Caco-2 (cell line): ENCODE data around the gene ITIH3. TPM values are rescaled to one million over a fixed set of nuclear protein-coding genes. Genes with fewer than 3 reads are reported as not detected.

Source experiments
- BruUV-seq: library from RNA; stranded (reverse); fragments of 400-500 nt; replicated peaks from 2 replicates; lab custom pipeline; 2021; lab: Mats Ljungman, UMichigan
- CTCF ChIA-PET: fragments of 300-600 bp; sonication (Branson Sonifier 250); formaldehyde crosslinking; loops from one replicate; lab custom pipeline; 2022; ENCODE audit warnings: antibody characterized with exemption; lab: Charles Lee
- POLR2A ChIA-PET: fragments of 300-600 bp; sonication (Branson Sonifier 250); formaldehyde crosslinking; loops from one replicate; lab custom pipeline; 2022; ENCODE audit warnings: antibody characterized with exemption; lab: Charles Lee
- DNase-seq, 2 experiments: peaks; one replicate each; pipeline versions ENCODE4 v3.0.0 to v3.0.0-alpha.2; 2020 to 2022
- H3K27me3 ChIP-seq: replicated peaks from 2 replicates; pipeline ENCODE4 v1.6.0; 2011; ENCODE audit warnings: low read length; ENCODE audit not compliant: control insufficient read depth, insufficient read depth
- H3K36me3 ChIP-seq: 2 replicates; pipeline ENCODE4 v1.5.1; 2011; ENCODE audit warnings: low read length; ENCODE audit not compliant: control insufficient read depth, insufficient read depth
- H3K4me1 ChIP-seq: fragments of 250-450 bp; sonication (Bioruptor Pico); 2 replicates; pipeline ENCODE4 v1.5.1; 2020; ENCODE audit warnings: mild to moderate bottlenecking
- H3K4me3 ChIP-seq: 2 replicates; pipeline ENCODE4 v1.5.1; 2011; ENCODE audit warnings: low read depth, mild to moderate bottlenecking, control low read depth, low read length
- H3K9me3 ChIP-seq: fragments of 250-450 bp; sonication (Bioruptor Pico); 2 replicates; pipeline ENCODE4 v1.5.1; 2020; ENCODE audit warnings: mild to moderate bottlenecking, moderate library complexity
- H3K27ac Mint-ChIP-seq: one replicate; pipeline ENCODE4 v1.8.0; 2022; ENCODE audit warnings: mixed read lengths; ENCODE audit not compliant: unreplicated experiment
- H3K27me3 Mint-ChIP-seq: one replicate; pipeline ENCODE4 v1.8.0; 2022; ENCODE audit warnings: mixed read lengths; ENCODE audit not compliant: insufficient read depth, unreplicated experiment
- H3K36me3 Mint-ChIP-seq: one replicate; pipeline ENCODE4 v1.8.0; 2022; ENCODE audit warnings: mild to moderate bottlenecking, mixed read lengths; ENCODE audit not compliant: insufficient read depth, unreplicated experiment
- H3K4me1 Mint-ChIP-seq: one replicate; pipeline ENCODE4 v1.8.0; 2022; ENCODE audit warnings: low read depth, mixed read lengths; ENCODE audit not compliant: unreplicated experiment
- H3K4me3 Mint-ChIP-seq: one replicate; pipeline ENCODE4 v1.8.0; 2022; ENCODE audit warnings: mild to moderate bottlenecking, moderate library complexity, mixed read lengths; ENCODE audit not compliant: unreplicated experiment
- H3K9me3 Mint-ChIP-seq: one replicate; pipeline ENCODE4 v1.8.0; 2022; ENCODE audit warnings: mixed read lengths; ENCODE audit not compliant: unreplicated experiment
- CTCF ChIP-seq, 2 experiments: fragments of 200-600 bp in 1 of 2; IDR thresholded peaks; 1 replicate in 1 of 2; 2 replicates in 1 of 2; pipeline versions ENCODE4 v1.5.1 to v1.8.0; 2011 to 2022; ENCODE audit warnings: antibody characterized with exemption in 1 of 2, control low read depth in 1 of 2, inconsistent platforms in 1 of 2, low read depth in 1 of 2, low read length in 1 of 2, mild to moderate bottlenecking in 1 of 2, moderate library complexity in 1 of 2; ENCODE audit not compliant: insufficient read depth in 1 of 2, severe bottlenecking in 1 of 2, unreplicated experiment in 1 of 2
- intact Hi-C: fragments of 100-400 bp; cut with micrococcal nuclease; formaldehyde crosslinking; loops from one replicate; pipeline ENCODE4 v1.10.0; 2022; ENCODE audit not compliant: unreplicated experiment
- total RNA-seq: library from RNA; stranded (reverse); gene quantifications from 2 replicates; pipeline ENCODE4 v1.2.3, GENCODE V29; 2022

Gene ITIH3
- total RNA-seq, 1 experiment from 2014 or later, result 0.27 TPM

- no peak for TF ChIP-seq CTCF (IDR thresholded peaks at IDR 0.05; ENCODE audit: insufficient read depth in 1 of 2, low read depth in 1 of 2, low read length in 1 of 2, severe bottlenecking in 1 of 2, unreplicated experiment in 1 of 2)
- H3K4me3 ChIP-seq, result no peak overlapping the region
- H3K27me3 Mint-ChIP-seq, result no peaks in the 10 kb centered on the region
- H3K27me3 ChIP-seq, result no peaks in the 10 kb centered on the region
- H3K36me3 Mint-ChIP-seq, result peaks cover 6% of the 10 kb centered on the region
- H3K36me3 ChIP-seq, result peaks cover 2% of the 10 kb centered on the region; the same call in 1 of the 2 replicates
- no peaks in the 10 kb centered on the region for H3K4me1 ChIP-seq
- ChIA-PET CTCF (interaction anchor here (0.6 kb wide), 2 partner anchors 105 to 754 kb away, joined by 3 read pairs; no protein-coding TSS in a partner anchor), POLR2A (no interaction called here)
- H3K9me3 ChIP-seq, result no peaks in the 10 kb centered on the region
- no peak overlapping the region for H3K27ac Mint-ChIP-seq
- DNase-seq, result no peak
- intact Hi-C loops, result no loop called here
- no peaks in the 10 kb centered on the region for H3K9me3 Mint-ChIP-seq
- H3K4me3 Mint-ChIP-seq, result no peak overlapping the region
- H3K4me1 Mint-ChIP-seq, result peaks cover 9% of the 10 kb centered on the region
- BruUV-seq, result no TSS peak
These were observed 53.1 kb downstream of the ITIH3 start for GRCh38 chr3:52847726-52848125.

DNA sequence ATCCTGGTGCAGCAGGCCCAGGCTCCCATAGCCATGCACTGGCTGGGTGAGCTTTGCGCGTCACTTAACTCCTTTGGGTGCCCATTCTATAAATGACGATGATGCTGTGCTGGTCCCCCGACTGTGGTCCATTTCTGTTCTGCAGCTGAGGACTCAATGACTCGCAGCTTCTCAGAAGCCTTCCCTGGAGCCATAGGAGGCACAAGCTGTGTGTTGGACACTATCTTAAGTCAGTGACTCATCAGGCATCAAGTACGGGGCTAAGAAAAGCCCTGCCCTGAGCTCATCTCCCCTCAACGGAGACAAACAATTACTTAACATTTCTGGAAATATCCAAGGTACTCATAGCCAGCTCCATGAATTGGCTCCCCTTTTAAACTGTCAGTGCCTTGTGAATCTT, 54.0 kb downstream of the ITIH3 start:
- no peaks in the 10 kb centered on the region for H3K4me1 ChIP-seq
- CTCF ChIA-PET, result interaction anchor here (0.6 kb wide), 2 partner anchors 147 to 753 kb away, joined by 3 to 5 read pairs; no protein-coding TSS in a partner anchor

GRCh38 chr3:52849656-52850055, 55.1 kb downstream of the ITIH3 start:
- Histone ChIP-seq H3K36me3 (peaks cover 2% of the 10 kb centered on the region; the same call in 1 of the 2 replicates), H3K4me3 (no peak overlapping the region), H3K27me3 (no peaks in the 10 kb centered on the region), H3K9me3 (no peaks in the 10 kb centered on the region), H3K4me1 (no peaks in the 10 kb centered on the region)
- Mint-ChIP-seq H3K9me3 (no peaks in the 10 kb centered on the region), H3K27me3 (no peaks in the 10 kb centered on the region), H3K4me3 (no peak overlapping the region), H3K36me3 (peaks cover 6% of the 10 kb centered on the region), H3K27ac (no peak overlapping the region), H3K4me1 (peaks cover 11% of the 10 kb centered on the region)
- no peak for DNase-seq
- ChIA-PET POLR2A (no interaction called here), CTCF (no interaction called here)
- no peak for TF ChIP-seq CTCF (IDR thresholded peaks at IDR 0.05; ENCODE audit: insufficient read depth in 1 of 2, low read depth in 1 of 2, low read length in 1 of 2, severe bottlenecking in 1 of 2, unreplicated experiment in 1 of 2)
- no TSS peak for BruUV-seq
- intact Hi-C loops, result loop anchor here (2.0 to 5.0 kb wide), 2 partner anchors 43 to 55 kb away; no protein-coding TSS in a partner anchor

More for the DNA sequence above, 54.0 kb downstream of the ITIH3 start:
- no peak for TF ChIP-seq CTCF (IDR thresholded peaks at IDR 0.05; ENCODE audit: insufficient read depth in 1 of 2, low read depth in 1 of 2, low read length in 1 of 2, severe bottlenecking in 1 of 2, unreplicated experiment in 1 of 2)
- BruUV-seq, result no TSS peak
- peaks cover 6% of the 10 kb centered on the region for H3K36me3 Mint-ChIP-seq
- no peak overlapping the region for H3K27ac Mint-ChIP-seq
- Histone ChIP-seq H3K4me3 (no peak overlapping the region), H3K9me3 (no peaks in the 10 kb centered on the region), H3K27me3 (no peaks in the 10 kb centered on the region), H3K36me3 (peaks cover 2% of the 10 kb centered on the region; the same call in 1 of the 2 replicates)
- intact Hi-C loops, result no loop called here
- H3K4me1 Mint-ChIP-seq, result peaks cover 11% of the 10 kb centered on the region
- H3K9me3 Mint-ChIP-seq, result no peaks in the 10 kb centered on the region
- H3K4me3 Mint-ChIP-seq, result no peak overlapping the region
- H3K27me3 Mint-ChIP-seq, result no peaks in the 10 kb centered on the region
- POLR2A ChIA-PET, result no interaction called here
- no peak for DNase-seq
